ENCODE results near the gene DTNBP1. TPM values are rescaled to one million over a fixed set of nuclear protein-coding genes. Genes with fewer than 3 reads are reported as not detected.
A peak's percentile ranks its signal among the peaks of the same experiment; 100 is the strongest.

The DTNBP1 gene
- total and polyA plus RNA-seq, 11 donors, result 7.0 to 38.4 (median 18.5) TPM

DNA sequence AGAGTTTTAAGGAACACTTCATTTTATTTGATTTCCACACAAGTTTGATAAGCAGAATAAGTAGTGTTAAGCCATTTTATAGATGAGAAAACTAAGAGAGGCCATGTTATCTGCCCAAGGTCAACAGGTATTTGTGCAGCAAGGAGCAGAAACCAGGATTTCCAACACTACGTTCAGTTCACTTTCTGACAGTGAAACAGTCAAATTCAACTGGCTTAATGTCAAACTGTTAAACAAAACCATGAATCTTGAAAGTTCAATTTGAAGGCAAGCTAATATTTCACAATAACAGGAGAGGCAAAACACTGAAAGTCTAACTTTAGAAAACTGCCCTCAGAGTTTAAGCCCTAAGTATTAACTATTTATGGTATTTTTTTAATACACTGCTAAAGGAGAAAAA, 32.6 kb downstream of the DTNBP1 start:
- TF ChIP-seq, protein P1, sequence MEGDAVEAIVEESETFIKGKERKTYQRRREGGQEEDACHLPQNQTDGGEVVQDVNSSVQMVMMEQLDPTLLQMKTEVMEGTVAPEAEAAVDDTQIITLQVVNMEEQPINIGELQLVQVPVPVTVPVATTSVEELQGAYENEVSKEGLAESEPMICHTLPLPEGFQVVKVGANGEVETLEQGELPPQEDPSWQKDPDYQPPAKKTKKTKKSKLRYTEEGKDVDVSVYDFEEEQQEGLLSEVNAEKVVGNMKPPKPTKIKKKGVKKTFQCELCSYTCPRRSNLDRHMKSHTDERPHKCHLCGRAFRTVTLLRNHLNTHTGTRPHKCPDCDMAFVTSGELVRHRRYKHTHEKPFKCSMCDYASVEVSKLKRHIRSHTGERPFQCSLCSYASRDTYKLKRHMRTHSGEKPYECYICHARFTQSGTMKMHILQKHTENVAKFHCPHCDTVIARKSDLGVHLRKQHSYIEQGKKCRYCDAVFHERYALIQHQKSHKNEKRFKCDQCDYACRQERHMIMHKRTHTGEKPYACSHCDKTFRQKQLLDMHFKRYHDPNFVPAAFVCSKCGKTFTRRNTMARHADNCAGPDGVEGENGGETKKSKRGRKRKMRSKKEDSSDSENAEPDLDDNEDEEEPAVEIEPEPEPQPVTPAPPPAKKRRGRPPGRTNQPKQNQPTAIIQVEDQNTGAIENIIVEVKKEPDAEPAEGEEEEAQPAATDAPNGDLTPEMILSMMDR (IDR thresholded peaks at IDR 0.05), result no peak
- TF ChIP-seq POLR2A (IDR thresholded peaks at IDR 0.05), result no peak
- Histone ChIP-seq H3K27me3 (no peaks in the 10 kb centered on the region), H3K36me3 (peaks cover 0 to 30% (median 6%) of the 10 kb centered on the region in 9 donors), H3K27ac (no peak overlapping the region), H3K4me1 (peaks cover 0 to 21% (median 0%) of the 10 kb centered on the region in 12 donors), H3K9me3 (no peaks in the 10 kb centered on the region), H3K4me3 (no peak overlapping the region)
- 39 to 90% (median 81%) methylated on average over 1 of the region's 1 CpG for WGBS, 4 donors
- intact Hi-C loops (cut with DNase I), result no loop called here
- ATAC-seq (no peak), DNase-seq (no peak)

DNA sequence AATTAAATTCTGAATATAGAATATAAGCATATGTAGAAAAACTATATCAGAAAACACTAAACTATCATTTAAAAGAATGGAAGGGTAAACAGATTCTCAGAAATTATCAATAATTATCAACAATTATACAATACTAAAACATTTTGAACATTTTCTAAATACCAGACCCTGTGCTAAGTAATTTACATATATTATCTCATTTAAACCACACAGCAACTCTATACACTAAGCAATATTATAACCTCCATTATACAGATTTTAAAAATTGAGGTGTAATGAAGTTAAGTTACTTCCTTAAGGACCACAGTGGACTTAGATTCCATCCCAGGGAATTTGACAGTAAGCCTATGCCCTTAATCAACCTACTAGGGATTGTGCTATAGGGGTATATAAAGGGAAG, 33.3 kb downstream of the DTNBP1 start:
- peaks cover 0 to 30% (median 6%) of the 10 kb centered on the region in 9 donors for H3K36me3 ChIP-seq
- no peak overlapping the region for H3K27ac ChIP-seq
- peaks cover 0 to 21% (median 0%) of the 10 kb centered on the region in 12 donors for H3K4me1 ChIP-seq
- TF ChIP-seq POLR2A (IDR thresholded peaks at IDR 0.05), result no peak
- TF ChIP-seq, protein P1 (IDR thresholded peaks at IDR 0.05), result no peak
- ATAC-seq, result no peak
- no peak overlapping the region for H3K4me3 ChIP-seq
- H3K9me3 ChIP-seq, result no peaks in the 10 kb centered on the region
- DNase-seq, result no peak
- H3K27me3 ChIP-seq, result no peaks in the 10 kb centered on the region
- intact Hi-C loops (cut with DNase I), result loop anchor here in 6 of 10 donors (10.0 kb wide), 7 partner anchors 75 to 1505 kb away; partner anchors contain the start of gene JARID2 (in 2 of the 6)

DNA sequence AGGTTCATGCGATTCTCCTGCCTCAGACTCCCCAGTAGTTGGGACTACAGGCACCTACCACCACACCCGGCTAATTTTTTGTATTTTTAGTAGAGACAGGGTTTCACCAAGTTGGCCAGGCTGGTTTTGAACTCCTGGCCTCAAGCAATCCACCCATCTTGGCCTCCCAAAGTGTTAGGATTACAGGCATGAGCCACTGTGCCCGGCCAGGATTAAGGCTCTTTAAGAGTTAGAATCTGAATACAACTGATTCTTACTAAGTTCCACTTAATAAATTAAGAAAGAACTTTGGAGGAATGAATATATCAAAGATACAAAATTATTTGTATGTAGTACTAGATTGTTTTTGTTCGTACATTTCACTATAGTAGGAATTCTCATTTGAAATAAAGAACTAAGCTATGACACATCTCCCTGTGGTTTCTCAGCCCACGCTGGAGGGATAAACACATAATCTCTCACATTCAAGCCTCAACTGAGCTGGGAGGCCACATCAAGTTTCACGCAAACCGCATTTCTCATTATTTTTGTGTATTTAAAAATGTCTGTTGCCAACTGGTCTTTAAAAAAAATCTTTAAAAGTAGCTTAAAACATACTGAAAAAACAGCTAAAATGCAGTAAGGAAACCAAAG, 34.2 kb downstream of the DTNBP1 start:
- 84 to 88% (median 87%) methylated on average over 7 of the region's 7 CpGs for WGBS, 4 donors
- intact Hi-C loops (cut with DNase I), result loop anchor here in 6 of 10 donors (10.0 kb wide), 7 partner anchors 74 to 1504 kb away; partner anchors contain the start of gene JARID2 (in 2 of the 6)
- ATAC-seq (peak in 2 of 4 donors; percentile 58 to 75), DNase-seq (no peak)
- Histone ChIP-seq H3K4me1 (peaks cover 0 to 23% (median 0%) of the 10 kb centered on the region in 12 donors), H3K27ac (no peak overlapping the region), H3K9me3 (no peaks in the 10 kb centered on the region), H3K27me3 (no peaks in the 10 kb centered on the region), H3K4me3 (no peak overlapping the region), H3K36me3 (peaks cover 0 to 24% (median 6%) of the 10 kb centered on the region in 9 donors)
- TF ChIP-seq, protein P1 (IDR thresholded peaks at IDR 0.05), result no peak
- no peak for TF ChIP-seq POLR2A (IDR thresholded peaks at IDR 0.05)

DNA sequence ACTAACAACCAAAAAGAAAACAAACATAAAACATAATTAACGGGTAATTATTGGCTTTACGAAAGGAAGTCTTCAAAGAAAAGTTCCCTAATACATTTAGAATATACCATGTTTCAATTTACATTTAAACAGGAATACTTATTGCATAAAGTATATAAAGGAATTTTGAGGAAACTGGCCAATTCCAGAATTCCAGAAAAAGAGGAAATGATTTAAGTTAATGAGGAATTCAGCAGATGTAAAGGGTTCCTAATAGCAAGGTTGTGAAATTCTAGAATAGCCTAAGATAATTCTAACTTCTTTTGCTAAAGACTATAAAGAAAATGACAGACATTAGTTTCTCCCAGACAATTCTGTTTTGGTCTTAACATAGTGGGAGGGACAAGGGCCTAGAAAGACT, 35.0 kb downstream of the DTNBP1 start:
- ATAC-seq, result no peak
- Histone ChIP-seq H3K4me1 (peaks cover 0 to 31% (median 7%) of the 10 kb centered on the region in 12 donors), H3K27me3 (no peaks in the 10 kb centered on the region), H3K36me3 (peaks cover 0 to 17% (median 6%) of the 10 kb centered on the region in 9 donors), H3K4me3 (no peak overlapping the region), H3K9me3 (no peaks in the 10 kb centered on the region), H3K27ac (no peak overlapping the region)
- 86 to 91% (median 90%) methylated on average over 2 of the region's 2 CpGs for WGBS, 4 donors
- TF ChIP-seq, protein P1 (IDR thresholded peaks at IDR 0.05), result no peak
- no peak for TF ChIP-seq POLR2A (IDR thresholded peaks at IDR 0.05)
- intact Hi-C loops (cut with DNase I), result loop anchor here in 6 of 10 donors (10.0 kb wide), 7 partner anchors 73 to 1503 kb away; partner anchors contain the start of gene JARID2 (in 2 of the 6)
- no peak for DNase-seq
